A549 (cell line): ENCODE measurements around the gene STAP2. TPM values are rescaled to one million over a fixed set of nuclear protein-coding genes. Genes with fewer than 3 reads are reported as not detected.

ENCODE experiments used
- ATAC-seq, 2 experiments: fragments of 200-7000 bp in 1 of 2; fragments of >200 bp in 1 of 2; cut with Nextera tagmentation in 1 of 2; cut with Tn5 transposase in 1 of 2; 3 replicates each; pipeline versions ENCODE4 v1.8.0 to v1.9.1; 2018 to 2020; ENCODE audit warnings: mild to moderate bottlenecking in 1 of 2, moderate library complexity in 1 of 2
- CTCF ChIA-PET: fragments of 300-600 bp; sonication (Branson Sonifier 250); formaldehyde crosslinking; extraction: SDS; loops from one replicate; lab custom pipeline; 2021; ENCODE audit warnings: antibody characterized with exemption, inconsistent platforms; lab: Yijun Ruan, JAX
- POLR2A ChIA-PET: fragments of 350-600 bp; formaldehyde crosslinking; extraction: SDS; loops from one replicate; lab custom pipeline; 2021; ENCODE audit warnings: antibody characterized with exemption, inconsistent platforms; lab: Yijun Ruan, JAX
- DNase-seq, 2 experiments: peaks; one replicate each; pipeline versions ENCODE4 v3.0.0 to v3.0.0-alpha.2; 2011 to 2016; ENCODE audit warnings: low read depth in 1 of 2, low spot score in 1 of 2
- FAIRE-seq: peaks from 2 replicates; lab custom pipeline; 2011; peaks lifted over from hg19 to GRCh38; lab: Jason Lieb, UNC
- H3K27ac ChIP-seq, 2 experiments: fragments of >200 bp; sonication (Bioruptor Twin); formaldehyde crosslinking; 3 replicates each; pipeline ENCODE4 v1.5.1; 2016 to 2017
- H3K4me1 ChIP-seq: fragments of >200 bp; sonication (Bioruptor Twin); formaldehyde crosslinking; 3 replicates; pipeline ENCODE4 v1.6.1; 2016
- H3K4me2 ChIP-seq: fragments of >200 bp; sonication (Bioruptor Twin); formaldehyde crosslinking; 3 replicates; pipeline ENCODE4 v1.6.1; 2016
- H3K4me3 ChIP-seq: fragments of >200 bp; sonication (Bioruptor Twin); formaldehyde crosslinking; 3 replicates; pipeline ENCODE4 v1.5.1; 2016
- H3K9me3 ChIP-seq: fragments of >200 bp; sonication (Bioruptor Twin); formaldehyde crosslinking; 3 replicates; pipeline ENCODE4 v1.6.1; 2016
- BCL3 ChIP-seq: fragments of >200 bp; sonication (Bioruptor Twin); formaldehyde crosslinking; IDR thresholded peaks from 3 replicates; pipeline ENCODE4 v1.6.1; 2016
- CBX2 ChIP-seq: fragments of 200-600 bp; sonication (generic); IDR thresholded peaks from 2 replicates; pipeline ENCODE4 v1.6.1; 2016; ENCODE audit warnings: low read depth, mild to moderate bottlenecking, borderline replicate concordance
- CBX8 ChIP-seq: fragments of 200-600 bp; sonication (generic); IDR thresholded peaks from 2 replicates; pipeline ENCODE4 v1.6.1; 2016
- EHMT2 ChIP-seq: fragments of 200-600 bp; sonication (generic); IDR thresholded peaks from 2 replicates; pipeline ENCODE4 v1.6.1; 2016; ENCODE audit warnings: antibody characterized with exemption, low read depth, mild to moderate bottlenecking, moderate library complexity
- ESRRA ChIP-seq: fragments of 150-350 bp; IDR thresholded peaks from 2 replicates; pipeline ENCODE4 v1.6.1; 2014; ENCODE audit warnings: mild to moderate bottlenecking, low read length, borderline replicate concordance
- FOSB ChIP-seq: fragments of 250-450 bp; sonication (Bioruptor Pico); IDR thresholded peaks from 2 replicates; pipeline ENCODE4 v1.5.0; 2020; ENCODE audit warnings: mild to moderate bottlenecking, moderate library complexity
- FOXS1 ChIP-seq: fragments of 250-450 bp; sonication (Bioruptor Pico); IDR thresholded peaks from 2 replicates; pipeline ENCODE4 v1.5.0; 2020; ENCODE audit warnings: mild to moderate bottlenecking, moderate library complexity
- GATA3 ChIP-seq: IDR thresholded peaks from 2 replicates; pipeline ENCODE4 v1.6.1; 2012; ENCODE audit warnings: borderline replicate concordance
- HMGXB4 ChIP-seq: fragments of 250-450 bp; sonication (Bioruptor Pico); IDR thresholded peaks from 2 replicates; pipeline ENCODE4 v1.5.0; 2021; ENCODE audit warnings: mild to moderate bottlenecking, moderate library complexity, borderline replicate concordance
- HOXA7 ChIP-seq: fragments of 250-450 bp; sonication (Bioruptor Pico); IDR thresholded peaks from 2 replicates; pipeline ENCODE4 v1.5.0; 2020; ENCODE audit warnings: mild to moderate bottlenecking, moderate library complexity
- HOXB13 ChIP-seq: fragments of 250-450 bp; sonication (Bioruptor Pico); IDR thresholded peaks from 2 replicates; pipeline ENCODE4 v1.5.0; 2020; ENCODE audit warnings: low read depth, mild to moderate bottlenecking, moderate library complexity
- KDM5A ChIP-seq: fragments of 200-600 bp; sonication (generic); IDR thresholded peaks from 2 replicates; pipeline ENCODE4 v1.6.1; 2016; ENCODE audit warnings: antibody characterized with exemption, mild to moderate bottlenecking
- NPAS2 ChIP-seq: fragments of 250-450 bp; sonication (Bioruptor Pico); IDR thresholded peaks from 2 replicates; pipeline ENCODE4 v1.8.0; 2022; ENCODE audit warnings: mild to moderate bottlenecking, moderate library complexity, borderline replicate concordance
- POLR2AphosphoS2 ChIP-seq: conservative IDR thresholded peaks from 2 replicates; pipeline ENCODE4 v1.6.1; 2012; ENCODE audit warnings: low read length, improper control_type of control experiment, inconsistent platforms
- RAD21 ChIP-seq, 2 experiments: fragments of >200 bp in 1 of 2; sonication (Bioruptor Twin) in 1 of 2; formaldehyde crosslinking in 1 of 2; IDR thresholded peaks in 1 of 2; conservative IDR thresholded peaks in 1 of 2; 2 replicates in 1 of 2; 3 replicates in 1 of 2; pipeline ENCODE4 v1.6.1; 2012 to 2018; ENCODE audit warnings: inconsistent platforms in 1 of 2
- RARB ChIP-seq: fragments of 250-450 bp; sonication (Bioruptor Pico); IDR thresholded peaks from 2 replicates; pipeline ENCODE4 v1.8.0; 2021; ENCODE audit warnings: mild to moderate bottlenecking, moderate library complexity
- RFX5 ChIP-seq: fragments of 450-650 bp; IDR thresholded peaks from 2 replicates; pipeline ENCODE4 v1.7.1; 2014; ENCODE audit warnings: antibody characterized with exemption, mild to moderate bottlenecking, moderate library complexity
- RNF2 ChIP-seq: fragments of 200-600 bp; sonication (generic); IDR thresholded peaks from 2 replicates; pipeline ENCODE4 v1.6.1; 2016; ENCODE audit warnings: low read depth, mild to moderate bottlenecking, antibody characterized with exemption, moderate library complexity, borderline replicate concordance
- ZSCAN20 ChIP-seq: fragments of 250-450 bp; sonication (Bioruptor Pico); IDR thresholded peaks from 2 replicates; pipeline ENCODE4 v1.8.0; 2022; ENCODE audit warnings: mild to moderate bottlenecking, moderate library complexity
- WGBS: methylation state at CpG from one replicate; pipeline ENCODE4 v1.1.6; 2017; ENCODE audit errors: missing lambda C conversion rate; 5-methylcytosine and 5-hydroxymethylcytosine counted together
- polyA plus RNA-seq, 4 experiments: library from polyadenylated mRNA; depleted of rRNA in 3 of 4; stranded (reverse); fragments of >200 nt; fragmentation: RNase III in 1 of 4; extraction: RNeasy Plus Mini Kit Qiagen cat#74134 plus additional on column Dnase treatment in 1 of 4; gene quantifications; 2 replicates in 3 of 4; 3 replicates in 1 of 4; pipeline ENCODE4 v1.2.3, GENCODE V29; 2011 to 2017
- TF ChIP-seq, protein P1 (sequence below): IDR thresholded peaks from 2 replicates; pipeline ENCODE4 v1.6.1; 2012; ENCODE audit warnings: low read depth, borderline replicate concordance
- TF ChIP-seq, protein P2 (sequence below): IDR thresholded peaks from 2 replicates; pipeline ENCODE4 v1.6.1; 2012

The STAP2 gene
- polyA plus RNA-seq, 2 of the 4 experiments (the other 2 are of a cell fraction), result 0.19 TPM; not detected in 1

- TF ChIP-seq BCL3 (no peak), RARB (CRISPR knock-in tag) (no peak), HMGXB4 (CRISPR knock-in tag) (no peak), CBX8 (no peak), RAD21 (conservative IDR thresholded peaks at IDR 0.05 in 1 of 2, IDR thresholded peaks at IDR 0.05 in 1 of 2) (no peak)
- TF ChIP-seq, all 56 proteins: peak for 0
Measured at GRCh38 chr19:4378886-4379285, 40.3 kb upstream of the STAP2 start (continued).

GRCh38 chr19:4376991-4377781 is 38.6 kb upstream of the STAP2 start:
- CTCF ChIA-PET, result interaction anchor here (0.6 to 4.9 kb wide), 7 partner anchors 9 to 111 kb away, joined by 3 to 45 read pairs (median 6); partner anchors contain the start of genes CHAF1A and SH3GL1
- FAIRE-seq (no peak), ATAC-seq (no peak)
- 62% methylated on average over 9 of the region's 23 CpGs for WGBS
- Histone ChIP-seq H3K4me1 (peaks cover 69% of the 10 kb centered on the region), H3K27ac (peak overlapping the region; percentile 99; a peak in 5 of 6 replicates), H3K4me2 (peak overlapping the region; percentile 86)
- POLR2A ChIA-PET, result no interaction called here
- TF ChIP-seq FOXS1 (CRISPR knock-in tag), result no peak
- TF ChIP-seq POLR2AphosphoS2, result no peak
- TF ChIP-seq, protein P1, sequence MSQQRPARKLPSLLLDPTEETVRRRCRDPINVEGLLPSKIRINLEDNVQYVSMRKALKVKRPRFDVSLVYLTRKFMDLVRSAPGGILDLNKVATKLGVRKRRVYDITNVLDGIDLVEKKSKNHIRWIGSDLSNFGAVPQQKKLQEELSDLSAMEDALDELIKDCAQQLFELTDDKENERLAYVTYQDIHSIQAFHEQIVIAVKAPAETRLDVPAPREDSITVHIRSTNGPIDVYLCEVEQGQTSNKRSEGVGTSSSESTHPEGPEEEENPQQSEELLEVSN, result no peak
- no peak for TF ChIP-seq GATA3
- TF ChIP-seq NPAS2 (CRISPR knock-in tag), result no peak
- no peak for TF ChIP-seq EHMT2
- TF ChIP-seq KDM5A, result no peak
- no peak for TF ChIP-seq ESRRA
- no peak for TF ChIP-seq HOXA7 (CRISPR knock-in tag)
- no peak for TF ChIP-seq RFX5
- TF ChIP-seq CBX2, result no peak
- TF ChIP-seq HOXB13 (CRISPR knock-in tag), result no peak
- TF ChIP-seq, protein P2, sequence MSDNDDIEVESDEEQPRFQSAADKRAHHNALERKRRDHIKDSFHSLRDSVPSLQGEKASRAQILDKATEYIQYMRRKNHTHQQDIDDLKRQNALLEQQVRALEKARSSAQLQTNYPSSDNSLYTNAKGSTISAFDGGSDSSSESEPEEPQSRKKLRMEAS, result no peak
- no peak for TF ChIP-seq RNF2
- no peak for TF ChIP-seq ZSCAN20 (CRISPR knock-in tag)
- TF ChIP-seq HMGXB4 (CRISPR knock-in tag), result no peak
- TF ChIP-seq FOSB (CRISPR knock-in tag), result no peak
- TF ChIP-seq, all 56 proteins: peak for 0
- Histone ChIP-seq H3K4me3 (no peak overlapping the region), H3K9me3 (no peaks in the 10 kb centered on the region)
- no peak for DNase-seq
